SK-N-SH (cell line): ENCODE measurements around the gene XG. TPM values are rescaled to one million over a fixed set of nuclear protein-coding genes. Genes with fewer than 3 reads are reported as not detected.

Source experiments
- CTCF ChIA-PET: fragments of 300-600, 350-600 bp; formaldehyde crosslinking; extraction: SDS; loops from one replicate; lab custom pipeline; 2021; lab: Yijun Ruan, JAX
- POLR2A ChIA-PET: fragments of 350-600 bp; sonication (Branson Sonifier 250); formaldehyde crosslinking; extraction: SDS; loops from one replicate; lab custom pipeline; 2020; ENCODE audit warnings: antibody characterized with exemption, inconsistent platforms; lab: Yijun Ruan, JAX
- DNase-seq: peaks from one replicate; pipeline ENCODE4 v3.0.0; 2012
- H2AFZ ChIP-seq: fragments of 200-600 bp; sonication (generic); 2 replicates; pipeline ENCODE4 v1.8.1; 2016; ENCODE audit warnings: antibody characterized with exemption, mild to moderate bottlenecking, low read depth
- H3F3A ChIP-seq: fragments of 200-600 bp; sonication (generic); replicated peaks from 2 replicates; pipeline ENCODE3; 2016; ENCODE audit warnings: antibody characterized with exemption, mild to moderate bottlenecking; ENCODE audit not compliant: insufficient read depth
- H3K27ac ChIP-seq, 2 experiments: fragments of 200-500 bp in 1 of 2; fragments of 200-600 bp in 1 of 2; sonication (Bioruptor generic) in 1 of 2; sonication (generic), shearing (Covaris generic) in 1 of 2; 2 replicates each; pipeline versions ENCODE4 v1.5.1 to v1.6.1; 2014 to 2016; ENCODE audit warnings: low read depth in 2 of 2, inconsistent platforms in 1 of 2, low read length in 1 of 2, mild to moderate bottlenecking in 1 of 2, mixed read lengths in 1 of 2
- H3K27me3 ChIP-seq: fragments of 200-600 bp; sonication (generic), shearing (Covaris generic); 2 replicates; pipeline ENCODE4 v1.6.1; 2016; ENCODE audit warnings: mixed run types; ENCODE audit not compliant: insufficient read depth
- H3K36me3 ChIP-seq, 2 experiments: fragments of 200-500 bp in 1 of 2; fragments of 200-600 bp in 1 of 2; sonication (Bioruptor generic) in 1 of 2; sonication (generic) in 1 of 2; replicated peaks in 1 of 2; 2 replicates each; pipeline versions ENCODE3 to v1.5.1; 2014 to 2016; ENCODE audit warnings: low read length in 1 of 2, mild to moderate bottlenecking in 1 of 2; ENCODE audit not compliant: insufficient read depth in 2 of 2, control insufficient read depth in 1 of 2
- H3K4me1 ChIP-seq, 2 experiments: fragments of 200-500 bp in 1 of 2; fragments of 200-600 bp in 1 of 2; sonication (Bioruptor generic) in 1 of 2; sonication (generic), shearing (Covaris generic) in 1 of 2; 2 replicates each; pipeline versions ENCODE4 v1.5.1 to v1.6.1; 2014 to 2016; ENCODE audit warnings: low read depth in 1 of 2, low read length in 1 of 2, mixed run types in 1 of 2; ENCODE audit not compliant: insufficient read depth in 2 of 2, control insufficient read depth in 1 of 2
- H3K4me2 ChIP-seq: fragments of 200-600 bp; sonication (generic), shearing (Covaris generic); 2 replicates; pipeline ENCODE4 v1.6.1; 2017; ENCODE audit warnings: mixed run types
- H3K4me3 ChIP-seq, 2 experiments: fragments of 200-500 bp in 1 of 2; fragments of 200-600 bp in 1 of 2; sonication (Bioruptor generic) in 1 of 2; sonication (generic), shearing (Covaris generic) in 1 of 2; 2 replicates each; pipeline versions ENCODE4 v1.5.1 to v1.8.1; 2014 to 2016; ENCODE audit warnings: low read depth in 2 of 2, inconsistent platforms in 1 of 2, low read length in 1 of 2, mild to moderate bottlenecking in 1 of 2, mixed read lengths in 1 of 2, moderate library complexity in 1 of 2
- H3K79me2 ChIP-seq: fragments of 200-600 bp; sonication (generic); 2 replicates; pipeline ENCODE4 v1.8.1; 2017; ENCODE audit warnings: mild to moderate bottlenecking; ENCODE audit not compliant: insufficient read depth
- H3K9ac ChIP-seq: fragments of 200-600 bp; sonication (generic); 2 replicates; pipeline ENCODE4 v1.6.1; 2017; ENCODE audit warnings: mixed run types
- H3K9me2 ChIP-seq: fragments of 200-600 bp; sonication (generic); 2 replicates; pipeline ENCODE4 v1.6.1; 2017; ENCODE audit warnings: mixed run types
- H3K9me3 ChIP-seq: fragments of 200-600 bp; sonication (generic); 2 replicates; pipeline ENCODE4 v1.6.1; 2017; ENCODE audit warnings: mixed run types, mild to moderate bottlenecking, moderate library complexity
- H4K20me1 ChIP-seq: fragments of 200-600 bp; sonication (generic); 2 replicates; pipeline ENCODE4 v1.6.1; 2017; ENCODE audit warnings: mild to moderate bottlenecking, mixed run types; ENCODE audit not compliant: insufficient read depth
- CHD2 ChIP-seq: fragments of 150-350 bp; IDR thresholded peaks from 2 replicates; pipeline ENCODE4 v1.6.1; 2018; ENCODE audit warnings: low read length; ENCODE audit not compliant: partially characterized antibody
- ELF1 ChIP-seq: IDR thresholded peaks from 2 replicates; pipeline ENCODE4 v1.4.0; 2012
- EP300 ChIP-seq, 2 experiments: IDR thresholded peaks; 2 replicates each; pipeline versions ENCODE4 v1.4.0 to v1.6.1; 2012; ENCODE audit warnings: borderline replicate concordance in 1 of 2, low read depth in 1 of 2, low read length in 1 of 2
- FOSL2 ChIP-seq: IDR thresholded peaks from 2 replicates; pipeline ENCODE4 v1.4.0; 2012; ENCODE audit warnings: low read depth, mild to moderate bottlenecking, moderate library complexity, borderline replicate concordance
- FOXJ3 ChIP-seq: sonication (generic); formaldehyde crosslinking; IDR thresholded peaks from 2 replicates; pipeline ENCODE4 v1.5.1; 2020; ENCODE audit warnings: mild to moderate bottlenecking, missing genetic modification reagents
- FOXM1 ChIP-seq: IDR thresholded peaks from 2 replicates; pipeline ENCODE4 v1.4.0; 2012; ENCODE audit warnings: low read depth, mild to moderate bottlenecking
- GABPA ChIP-seq: IDR thresholded peaks from 2 replicates; pipeline ENCODE4 v1.4.0; 2012; ENCODE audit warnings: low read depth, mild to moderate bottlenecking
- MEF2A ChIP-seq: IDR thresholded peaks from 2 replicates; pipeline ENCODE4 v1.4.0; 2012; ENCODE audit warnings: low read depth, borderline replicate concordance
- NFIC ChIP-seq: IDR thresholded peaks from 2 replicates; pipeline ENCODE4 v1.4.0; 2012; ENCODE audit warnings: borderline replicate concordance
- NRF1 ChIP-seq: IDR thresholded peaks from 2 replicates; pipeline ENCODE4 v1.6.1; 2012; ENCODE audit warnings: low read depth, mild to moderate bottlenecking, low read length
- POLR2AphosphoS5 ChIP-seq: IDR thresholded peaks from 2 replicates; pipeline ENCODE4 v1.6.1; 2012; ENCODE audit warnings: low read depth, low read length
- RCOR1 ChIP-seq: fragments of 150-350 bp; IDR thresholded peaks from 2 replicates; pipeline ENCODE4 v1.6.1; 2017; ENCODE audit warnings: antibody characterized with exemption, low read length
- RXRA ChIP-seq: IDR thresholded peaks from 2 replicates; pipeline ENCODE4 v1.4.0; 2012; ENCODE audit warnings: low read depth, mild to moderate bottlenecking, borderline replicate concordance
- SIN3A ChIP-seq: IDR thresholded peaks from 2 replicates; pipeline ENCODE4 v1.6.1; 2012; ENCODE audit warnings: low read depth, mild to moderate bottlenecking, low read length, moderate library complexity, borderline replicate concordance
- SMC3 ChIP-seq: IDR thresholded peaks from 2 replicates; pipeline ENCODE4 v1.6.1; 2012; ENCODE audit warnings: low read depth, low read length, improper control_type of control experiment
- TAF1 ChIP-seq: IDR thresholded peaks from 2 replicates; pipeline ENCODE4 v1.6.1; 2012; ENCODE audit warnings: low read depth, mild to moderate bottlenecking, low read length, moderate library complexity, borderline replicate concordance
- TCF12 ChIP-seq: IDR thresholded peaks from 2 replicates; pipeline ENCODE4 v1.4.0; 2012
- WGBS: methylation state at CpG from one replicate; pipeline ENCODE4 v1.1.6; 2017; ENCODE audit warnings: low lambda C conversion rate; 5-methylcytosine and 5-hydroxymethylcytosine counted together
- polyA plus RNA-seq, 3 experiments: library from polyadenylated mRNA; depleted of rRNA; stranded (reverse); fragments of >200 nt; gene quantifications; 2 replicates each; pipeline ENCODE4 v1.2.3, GENCODE V29; 2012
- TF ChIP-seq, protein P1 (sequence below): fragments of 200-600 bp; sonication (generic); IDR thresholded peaks from 2 replicates; pipeline ENCODE4 v1.6.1; 2017; ENCODE audit warnings: antibody characterized with exemption, mild to moderate bottlenecking, moderate library complexity
- TF ChIP-seq, protein P2 (sequence below): IDR thresholded peaks from 2 replicates; pipeline ENCODE4 v1.4.0; 2012; ENCODE audit warnings: low read depth, borderline replicate concordance
- TF ChIP-seq, protein P3 (sequence below): IDR thresholded peaks from 2 replicates; pipeline ENCODE4 v1.4.0; 2012; ENCODE audit warnings: low read depth, borderline replicate concordance

Gene XG
- polyA plus RNA-seq, 1 of the 3 experiments (the other 2 are of a cell fraction), result 0.76 TPM

DNA sequence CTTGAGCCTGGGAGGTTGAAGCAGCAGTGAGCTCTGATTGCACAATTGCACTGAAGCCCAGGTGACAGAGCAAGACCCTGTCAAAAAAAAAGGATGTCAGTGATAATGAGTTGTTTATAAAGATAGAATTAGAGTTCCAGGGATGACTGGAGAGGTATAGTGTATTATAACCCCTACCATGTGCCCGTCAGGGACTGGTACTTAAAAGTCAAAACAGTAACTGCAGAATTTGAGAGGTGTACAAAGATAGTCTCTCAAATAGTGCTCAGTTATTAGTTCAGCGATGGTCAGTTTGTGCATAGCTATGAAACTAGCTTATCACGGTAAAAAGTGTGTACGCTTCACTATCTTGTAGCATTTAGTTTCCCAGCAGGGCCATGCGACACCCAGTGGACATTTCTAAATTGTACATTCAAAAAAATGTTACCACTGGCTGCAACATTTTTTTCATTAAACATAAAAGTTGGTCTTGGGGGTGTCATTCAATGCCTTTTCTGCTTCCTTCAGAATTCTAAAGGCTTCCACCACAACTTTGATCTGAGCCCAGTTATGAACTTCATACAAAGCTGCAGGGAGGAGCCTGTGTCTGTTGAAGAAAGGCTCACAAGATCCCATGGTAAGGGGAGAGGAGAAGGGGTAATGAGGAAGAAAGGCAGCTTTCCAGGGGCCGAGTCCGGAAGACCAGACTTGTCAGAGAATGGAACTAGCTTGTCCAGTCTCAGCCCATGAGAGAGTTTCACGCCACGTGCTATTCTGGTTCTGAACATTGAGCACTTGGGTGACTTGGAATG, 67.7 kb downstream of the XG start (continued):
- TF ChIP-seq SMC3 (0 out of 2 replicates have a peak, but pooled peaks have one; percentile 34), ELF1 (no peak)
- TF ChIP-seq, all 33 proteins: peak for 3

DNA sequence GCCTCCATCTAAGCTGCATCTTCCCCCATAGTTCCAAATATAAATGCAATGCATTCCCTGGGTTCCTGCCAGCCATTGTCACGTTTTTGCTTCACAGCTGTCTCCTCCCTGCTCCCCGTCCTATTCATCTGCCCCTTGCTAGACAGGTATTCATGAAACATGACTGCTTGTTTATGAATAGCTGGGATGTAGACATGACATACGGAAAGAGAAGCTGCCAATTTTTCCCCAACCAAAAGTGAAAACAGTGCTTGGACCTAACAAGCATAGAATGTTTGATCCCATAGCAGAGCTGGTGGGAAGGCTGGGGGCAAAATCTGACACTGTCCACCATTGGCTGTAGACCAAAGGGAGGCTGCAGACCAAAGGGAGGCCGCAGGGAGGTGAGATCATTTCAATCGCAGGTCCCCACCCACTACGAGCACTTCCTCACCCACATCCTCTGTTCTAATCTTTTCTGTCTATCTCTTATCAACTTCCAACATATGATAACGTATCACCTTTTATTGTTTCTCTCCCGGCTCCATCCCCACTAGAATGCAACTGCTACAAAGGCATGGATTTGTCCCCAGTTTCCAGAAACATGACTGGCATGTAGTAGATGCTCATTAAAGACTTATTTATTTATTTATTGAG, 68.4 kb downstream of the XG start:
- Histone ChIP-seq H3K79me2 (no peaks in the 10 kb centered on the region), H3K36me3 (no peaks in the 10 kb centered on the region), H3F3A (peaks cover 4% of the 10 kb centered on the region), H4K20me1 (no peaks in the 10 kb centered on the region), H3K9ac (no peak overlapping the region), H3K27ac (no peak overlapping the region), H3K4me2 (no peak overlapping the region), H3K27me3 (peaks cover 5% of the 10 kb centered on the region; the same call in 1 of the 2 replicates), H3K9me2 (no peaks in the 10 kb centered on the region), H3K4me3 (no peak overlapping the region), H3K4me1 (no peaks in the 10 kb centered on the region; a peak in 1 of 4 replicates), H2AFZ (no peak overlapping the region), H3K9me3 (no peaks in the 10 kb centered on the region)
- TF ChIP-seq TCF12 (no peak), RCOR1 (no peak), MEF2A (no peak), POLR2AphosphoS5 (no peak), FOXM1 (no peak), GABPA (no peak), NRF1 (no peak), TAF1 (no peak), EP300 (IDR thresholded peaks at IDR 0.05; ENCODE audit: borderline replicate concordance in 1 of 2, low read depth in 1 of 2, low read length in 1 of 2) (no peak), FOSL2 (no peak), ELF1 (no peak), NFIC (no peak), CHD2 (no peak), RXRA (no peak), FOXJ3 (CRISPR knock-in tag) (no peak), SIN3A (no peak), SMC3 (no peak)
- TF ChIP-seq, protein P1, sequence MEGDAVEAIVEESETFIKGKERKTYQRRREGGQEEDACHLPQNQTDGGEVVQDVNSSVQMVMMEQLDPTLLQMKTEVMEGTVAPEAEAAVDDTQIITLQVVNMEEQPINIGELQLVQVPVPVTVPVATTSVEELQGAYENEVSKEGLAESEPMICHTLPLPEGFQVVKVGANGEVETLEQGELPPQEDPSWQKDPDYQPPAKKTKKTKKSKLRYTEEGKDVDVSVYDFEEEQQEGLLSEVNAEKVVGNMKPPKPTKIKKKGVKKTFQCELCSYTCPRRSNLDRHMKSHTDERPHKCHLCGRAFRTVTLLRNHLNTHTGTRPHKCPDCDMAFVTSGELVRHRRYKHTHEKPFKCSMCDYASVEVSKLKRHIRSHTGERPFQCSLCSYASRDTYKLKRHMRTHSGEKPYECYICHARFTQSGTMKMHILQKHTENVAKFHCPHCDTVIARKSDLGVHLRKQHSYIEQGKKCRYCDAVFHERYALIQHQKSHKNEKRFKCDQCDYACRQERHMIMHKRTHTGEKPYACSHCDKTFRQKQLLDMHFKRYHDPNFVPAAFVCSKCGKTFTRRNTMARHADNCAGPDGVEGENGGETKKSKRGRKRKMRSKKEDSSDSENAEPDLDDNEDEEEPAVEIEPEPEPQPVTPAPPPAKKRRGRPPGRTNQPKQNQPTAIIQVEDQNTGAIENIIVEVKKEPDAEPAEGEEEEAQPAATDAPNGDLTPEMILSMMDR, result no peak
- TF ChIP-seq, protein P2, sequence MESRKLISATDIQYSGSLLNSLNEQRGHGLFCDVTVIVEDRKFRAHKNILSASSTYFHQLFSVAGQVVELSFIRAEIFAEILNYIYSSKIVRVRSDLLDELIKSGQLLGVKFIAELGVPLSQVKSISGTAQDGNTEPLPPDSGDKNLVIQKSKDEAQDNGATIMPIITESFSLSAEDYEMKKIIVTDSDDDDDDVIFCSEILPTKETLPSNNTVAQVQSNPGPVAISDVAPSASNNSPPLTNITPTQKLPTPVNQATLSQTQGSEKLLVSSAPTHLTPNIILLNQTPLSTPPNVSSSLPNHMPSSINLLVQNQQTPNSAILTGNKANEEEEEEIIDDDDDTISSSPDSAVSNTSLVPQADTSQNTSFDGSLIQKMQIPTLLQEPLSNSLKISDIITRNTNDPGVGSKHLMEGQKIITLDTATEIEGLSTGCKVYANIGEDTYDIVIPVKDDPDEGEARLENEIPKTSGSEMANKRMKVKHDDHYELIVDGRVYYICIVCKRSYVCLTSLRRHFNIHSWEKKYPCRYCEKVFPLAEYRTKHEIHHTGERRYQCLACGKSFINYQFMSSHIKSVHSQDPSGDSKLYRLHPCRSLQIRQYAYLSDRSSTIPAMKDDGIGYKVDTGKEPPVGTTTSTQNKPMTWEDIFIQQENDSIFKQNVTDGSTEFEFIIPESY, result no peak
- TF ChIP-seq, protein P3, sequence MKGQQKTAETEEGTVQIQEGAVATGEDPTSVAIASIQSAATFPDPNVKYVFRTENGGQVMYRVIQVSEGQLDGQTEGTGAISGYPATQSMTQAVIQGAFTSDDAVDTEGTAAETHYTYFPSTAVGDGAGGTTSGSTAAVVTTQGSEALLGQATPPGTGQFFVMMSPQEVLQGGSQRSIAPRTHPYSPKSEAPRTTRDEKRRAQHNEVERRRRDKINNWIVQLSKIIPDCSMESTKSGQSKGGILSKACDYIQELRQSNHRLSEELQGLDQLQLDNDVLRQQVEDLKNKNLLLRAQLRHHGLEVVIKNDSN, result no peak
- POLR2A ChIA-PET, result no interaction called here
- WGBS, result 44% methylated on average over 8 of the region's 8 CpGs
- CTCF ChIA-PET, result interaction anchor here (0.8 to 2.0 kb wide), 4 partner anchors 7 to 32 kb away, joined by 3 to 8 read pairs (median 4); no protein-coding TSS in a partner anchor
- no peak for DNase-seq
